Ecto neural progenitor cell (in vitro differentiated cells): Measurements from ENCODE around the gene BIVM.
"Not testable (repeated sequence)": the region's sequence is repeated elsewhere in the genome, so short reads cannot be mapped to it uniquely, and the experiment has no call there.

Experiments used
- DNase-seq: peaks from one replicate; pipeline ENCODE4 v3.0.0-alpha.2; 2018; ENCODE audit warnings: low spot score

Gene BIVM

GRCh38 chr13:102798581-102799425, at the start of gene BIVM, which contains the start of gene POGLUT2:
Gene BIVM (plus strand): TSS chr13:102799119. CDS start chr13:102807268, 8,149 bp downstream.
Gene POGLUT2 (minus strand): TSS chr13:102798976. CDS start chr13:102798670, 306 bp downstream.
- DNase-seq: peak; percentile 94

GRCh38 chr13:102751886-102752285, 47.0 kb upstream of the BIVM start:
- DNase-seq: no peak

- DNase-seq: no peak
These were observed 41.9 kb upstream of the BIVM start for GRCh38 chr13:102757006-102757405.

GRCh38 chr13:102758842-102759241, 40.1 kb upstream of the BIVM start:
- DNase-seq: no peak

GRCh38 chr13:102761071-102761470, 37.8 kb upstream of the BIVM start:
- DNase-seq: no peak

- DNase-seq: no peak
These were observed 35.2 kb upstream of the BIVM start for GRCh38 chr13:102763741-102764140.

GRCh38 chr13:102768909-102769308, 30.0 kb upstream of the BIVM start:
- no peak for DNase-seq

GRCh38 chr13:102769679-102770078, 29.2 kb upstream of the BIVM start:
- DNase-seq: no peak

GRCh38 chr13:102770435-102770834, 28.5 kb upstream of the BIVM start:
- no peak for DNase-seq

- no peak for DNase-seq
These were observed 27.4 kb upstream of the BIVM start for GRCh38 chr13:102771298-102772041.

GRCh38 chr13:102772042-102772425, 26.9 kb upstream of the BIVM start:
- no peak for DNase-seq

- DNase-seq: peak; percentile 85
These were observed 25.3 kb upstream of the BIVM start, which contains the start of gene TEX30 for GRCh38 chr13:102773441-102774213. Gene TEX30 (minus strand): TSS chr13:102773786. CDS start chr13:102770026, 3,760 bp downstream.

- no peak for DNase-seq
These were observed 24.7 kb upstream of the BIVM start for GRCh38 chr13:102774214-102774568.

GRCh38 chr13:102774591-102775520, 24.1 kb upstream of the BIVM start:
- DNase-seq: no peak

GRCh38 chr13:102776271-102776670, 22.6 kb upstream of the BIVM start:
- DNase-seq: no peak

- no peak for DNase-seq
These were observed 21.2 kb upstream of the BIVM start for GRCh38 chr13:102777736-102778135.

- no peak for DNase-seq
These were observed 19.3 kb upstream of the BIVM start for GRCh38 chr13:102779436-102780159.

- not testable (repeated sequence) for DNase-seq
These were observed 18.3 kb upstream of the BIVM start for GRCh38 chr13:102780656-102781055.

- DNase-seq: no peak
These were observed 17.3 kb upstream of the BIVM start for GRCh38 chr13:102781591-102781990.

- DNase-seq: no peak
These were observed 14.4 kb upstream of the BIVM start for GRCh38 chr13:102784483-102784882.

GRCh38 chr13:102788683-102789082, 10.2 kb upstream of the BIVM start:
- DNase-seq: no peak
